Measurements from ENCODE around the gene PTOV1. TPM values are rescaled to one million over a fixed set of nuclear protein-coding genes. Genes with fewer than 3 reads are reported as not detected.

Gene PTOV1
- total and polyA plus RNA-seq, 2 donors = 63.6 to 125 TPM

- 98% methylated on average over 20 of the region's 20 CpGs for WGBS
- no peak for DNase-seq (ENCODE audit: low read depth in 6 of 9, low spot score in 9 of 9)
- no peaks in the 10 kb centered on the region for H3K9me3 ChIP-seq (ENCODE audit: control insufficient read depth in 2 of 2, insufficient read depth in 1 of 2, low read length in 1 of 2)
- H3K27ac ChIP-seq (ENCODE audit: low read depth in 1 of 2, low read length in 1 of 2) = no peak overlapping the region
- H3K4me1 ChIP-seq (ENCODE audit: control insufficient read depth in 2 of 2, insufficient read depth in 2 of 2, low read length in 2 of 2) = no peaks in the 10 kb centered on the region
- H3K4me3 ChIP-seq (ENCODE audit: low read length in 2 of 2) = no peak overlapping the region
- no peaks in the 10 kb centered on the region for H3K27me3 ChIP-seq (ENCODE audit: control insufficient read depth in 2 of 2, insufficient read depth in 1 of 2, low read length in 1 of 2)
- H3K36me3 ChIP-seq (ENCODE audit: control insufficient read depth in 2 of 2, insufficient read depth in 2 of 2, low read length in 1 of 2) = peaks cover 87 to 93% of the 10 kb centered on the region in 2 donors
Observed at GRCh38 chr19:49836176-49837008, 14.6 kb upstream of the PTOV1 start.

GRCh38 chr19:49837009-49837310, 14.0 kb upstream of the PTOV1 start:
- Histone ChIP-seq H3K4me1 (ENCODE audit: control insufficient read depth in 2 of 2, insufficient read depth in 2 of 2, low read length in 2 of 2) (no peaks in the 10 kb centered on the region), H3K9me3 (ENCODE audit: control insufficient read depth in 2 of 2, insufficient read depth in 1 of 2, low read length in 1 of 2) (no peaks in the 10 kb centered on the region), H3K27ac (ENCODE audit: low read depth in 1 of 2, low read length in 1 of 2) (no peak overlapping the region), H3K36me3 (ENCODE audit: control insufficient read depth in 2 of 2, insufficient read depth in 2 of 2, low read length in 1 of 2) (peaks cover 82 to 88% of the 10 kb centered on the region in 2 donors), H3K4me3 (ENCODE audit: low read length in 2 of 2) (no peak overlapping the region), H3K27me3 (ENCODE audit: control insufficient read depth in 2 of 2, insufficient read depth in 1 of 2, low read length in 1 of 2) (no peaks in the 10 kb centered on the region)
- DNase-seq (ENCODE audit: low read depth in 6 of 9, low spot score in 9 of 9) = no peak
- over 99% methylated on average over 5 of the region's 5 CpGs for WGBS

DNA sequence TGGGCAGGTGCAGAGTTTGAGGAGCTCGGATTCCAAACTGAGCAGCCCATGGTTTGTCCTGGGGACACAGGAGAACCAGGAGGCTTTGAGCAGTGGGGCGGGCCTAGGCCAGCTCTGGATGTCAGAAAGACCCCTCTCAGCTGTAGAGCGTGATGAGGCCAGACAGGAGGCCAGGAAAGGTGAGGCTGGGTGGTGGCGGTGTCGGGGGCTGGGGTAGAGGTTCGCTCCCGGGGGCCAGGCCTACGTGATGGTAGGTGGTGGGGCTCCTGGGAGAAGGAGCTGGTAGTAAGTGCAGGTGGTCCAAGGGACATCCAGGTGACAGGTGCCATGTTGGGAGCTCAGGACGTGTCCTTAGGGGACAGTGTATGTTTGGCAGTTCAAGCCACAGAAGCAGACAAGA, 13.5 kb upstream of the PTOV1 start:
- peaks cover 77 to 83% of the 10 kb centered on the region in 2 donors for H3K36me3 ChIP-seq (ENCODE audit: control insufficient read depth in 2 of 2, insufficient read depth in 2 of 2, low read length in 1 of 2)
- DNase-seq (ENCODE audit: low read depth in 6 of 9, low spot score in 9 of 9) = no peak
- H3K27ac ChIP-seq (ENCODE audit: low read depth in 1 of 2, low read length in 1 of 2) = no peak overlapping the region
- H3K4me3 ChIP-seq (ENCODE audit: low read length in 2 of 2) = no peak overlapping the region
- H3K4me1 ChIP-seq (ENCODE audit: control insufficient read depth in 2 of 2, insufficient read depth in 2 of 2, low read length in 2 of 2) = no peaks in the 10 kb centered on the region
- no peaks in the 10 kb centered on the region for H3K27me3 ChIP-seq (ENCODE audit: control insufficient read depth in 2 of 2, insufficient read depth in 1 of 2, low read length in 1 of 2)
- WGBS = 98% methylated on average over 9 of the region's 9 CpGs
- no peaks in the 10 kb centered on the region for H3K9me3 ChIP-seq (ENCODE audit: control insufficient read depth in 2 of 2, insufficient read depth in 1 of 2, low read length in 1 of 2)

- Histone ChIP-seq H3K4me1 (ENCODE audit: control insufficient read depth in 2 of 2, insufficient read depth in 2 of 2, low read length in 2 of 2) (no peaks in the 10 kb centered on the region), H3K36me3 (ENCODE audit: control insufficient read depth in 2 of 2, insufficient read depth in 2 of 2, low read length in 1 of 2) (peaks cover 66 to 67% of the 10 kb centered on the region in 2 donors), H3K4me3 (ENCODE audit: low read length in 2 of 2) (no peak overlapping the region), H3K9me3 (ENCODE audit: control insufficient read depth in 2 of 2, insufficient read depth in 1 of 2, low read length in 1 of 2) (no peaks in the 10 kb centered on the region), H3K27me3 (ENCODE audit: control insufficient read depth in 2 of 2, insufficient read depth in 1 of 2, low read length in 1 of 2) (no peaks in the 10 kb centered on the region), H3K27ac (ENCODE audit: low read depth in 1 of 2, low read length in 1 of 2) (no peak overlapping the region)
- 97% methylated on average over 18 of the region's 18 CpGs for WGBS
- no peak for DNase-seq (ENCODE audit: low read depth in 6 of 9, low spot score in 9 of 9)
Observed at GRCh38 chr19:49838885-49839588, 11.9 kb upstream of the PTOV1 start.

DNA sequence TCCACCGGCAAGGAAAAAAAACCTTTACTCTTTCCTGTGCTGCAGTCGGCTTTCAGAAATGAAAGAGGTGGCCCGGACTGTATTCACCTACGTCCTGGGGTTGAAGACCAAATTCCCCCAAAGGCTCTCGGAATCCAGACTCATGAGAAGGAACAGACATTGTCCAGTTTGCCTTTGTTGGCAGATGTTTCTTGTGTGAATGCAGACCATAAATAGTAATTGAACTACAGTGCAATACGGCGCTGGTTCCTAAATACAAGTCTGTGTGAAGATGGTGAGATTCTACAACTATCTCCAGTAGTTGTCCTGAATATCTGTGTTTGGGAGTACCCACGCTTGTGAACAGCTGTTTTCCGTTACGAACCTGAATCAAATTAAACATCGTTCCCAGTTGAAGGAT, 11.2 kb upstream of the PTOV1 start:
- DNase-seq (ENCODE audit: low read depth in 6 of 9, low spot score in 9 of 9) = no peak
- Histone ChIP-seq H3K36me3 (ENCODE audit: control insufficient read depth in 2 of 2, insufficient read depth in 2 of 2, low read length in 1 of 2) (peaks cover 60% of the 10 kb centered on the region in 2 donors), H3K27me3 (ENCODE audit: control insufficient read depth in 2 of 2, insufficient read depth in 1 of 2, low read length in 1 of 2) (no peaks in the 10 kb centered on the region), H3K4me1 (ENCODE audit: control insufficient read depth in 2 of 2, insufficient read depth in 2 of 2, low read length in 2 of 2) (no peaks in the 10 kb centered on the region), H3K27ac (ENCODE audit: low read depth in 1 of 2, low read length in 1 of 2) (no peak overlapping the region), H3K4me3 (ENCODE audit: low read length in 2 of 2) (no peak overlapping the region), H3K9me3 (ENCODE audit: control insufficient read depth in 2 of 2, insufficient read depth in 1 of 2, low read length in 1 of 2) (no peaks in the 10 kb centered on the region)
- 98% methylated on average over 11 of the region's 11 CpGs for WGBS

- H3K27me3 ChIP-seq (ENCODE audit: control insufficient read depth in 2 of 2, insufficient read depth in 1 of 2, low read length in 1 of 2) = no peaks in the 10 kb centered on the region
- no peaks in the 10 kb centered on the region for H3K9me3 ChIP-seq (ENCODE audit: control insufficient read depth in 2 of 2, insufficient read depth in 1 of 2, low read length in 1 of 2)
- DNase-seq (ENCODE audit: low read depth in 6 of 9, low spot score in 9 of 9) = no peak
- H3K4me3 ChIP-seq (ENCODE audit: low read length in 2 of 2) = no peak overlapping the region
- 93% methylated on average over 11 of the region's 11 CpGs for WGBS
- peaks cover 54% of the 10 kb centered on the region in 2 donors for H3K36me3 ChIP-seq (ENCODE audit: control insufficient read depth in 2 of 2, insufficient read depth in 2 of 2, low read length in 1 of 2)
- no peaks in the 10 kb centered on the region for H3K4me1 ChIP-seq (ENCODE audit: control insufficient read depth in 2 of 2, insufficient read depth in 2 of 2, low read length in 2 of 2)
- H3K27ac ChIP-seq (ENCODE audit: low read depth in 1 of 2, low read length in 1 of 2) = no peak overlapping the region
Observed at GRCh38 chr19:49840321-49840720, 10.6 kb upstream of the PTOV1 start.

DNA sequence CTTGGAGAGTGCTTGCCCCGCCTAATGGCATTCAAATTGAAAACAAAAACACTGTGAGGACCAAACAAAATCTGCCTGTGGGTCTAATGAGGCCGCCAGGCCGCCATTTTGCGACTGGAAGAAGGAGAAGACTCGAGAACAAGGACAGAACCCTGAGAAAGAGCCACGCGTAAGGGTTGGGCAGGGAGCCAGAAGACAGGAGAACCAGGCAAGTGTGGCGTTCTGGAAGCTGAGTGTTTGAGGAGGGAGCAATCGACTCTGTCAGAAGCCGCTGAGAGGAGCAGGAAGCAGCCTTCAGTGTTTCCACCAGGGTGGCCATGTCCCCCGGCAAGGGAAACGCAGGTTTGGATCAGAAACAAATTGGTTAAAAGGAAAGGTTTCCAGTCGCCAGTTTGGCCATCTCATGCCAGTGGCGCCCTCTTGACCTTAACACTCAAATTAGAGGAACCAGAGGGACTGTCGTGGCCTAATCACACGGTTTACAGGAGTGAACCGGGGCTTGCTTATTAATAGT, 10.2 kb upstream of the PTOV1 start:
- DNase-seq (ENCODE audit: low read depth in 6 of 9, low spot score in 9 of 9) = no peak
- 96% methylated on average over 17 of the region's 17 CpGs for WGBS
- no peaks in the 10 kb centered on the region for H3K9me3 ChIP-seq (ENCODE audit: control insufficient read depth in 2 of 2, insufficient read depth in 1 of 2, low read length in 1 of 2)
- H3K36me3 ChIP-seq (ENCODE audit: control insufficient read depth in 2 of 2, insufficient read depth in 2 of 2, low read length in 1 of 2) = peaks cover 49% of the 10 kb centered on the region in 2 donors
- H3K27me3 ChIP-seq (ENCODE audit: control insufficient read depth in 2 of 2, insufficient read depth in 1 of 2, low read length in 1 of 2) = no peaks in the 10 kb centered on the region
- H3K4me1 ChIP-seq (ENCODE audit: control insufficient read depth in 2 of 2, insufficient read depth in 2 of 2, low read length in 2 of 2) = peaks cover 0 to under 1% of the 10 kb centered on the region in 2 donors
- H3K27ac ChIP-seq (ENCODE audit: low read depth in 1 of 2, low read length in 1 of 2) = no peak overlapping the region
- no peak overlapping the region for H3K4me3 ChIP-seq (ENCODE audit: low read length in 2 of 2)

- Histone ChIP-seq H3K36me3 (ENCODE audit: control insufficient read depth in 2 of 2, insufficient read depth in 2 of 2, low read length in 1 of 2) (peaks cover 25 to 27% of the 10 kb centered on the region in 2 donors), H3K4me3 (ENCODE audit: low read length in 2 of 2) (no peak overlapping the region), H3K27ac (ENCODE audit: low read depth in 1 of 2, low read length in 1 of 2) (no peak overlapping the region), H3K4me1 (ENCODE audit: control insufficient read depth in 2 of 2, insufficient read depth in 2 of 2, low read length in 2 of 2) (peaks cover 0 to 3% of the 10 kb centered on the region in 2 donors), H3K9me3 (ENCODE audit: control insufficient read depth in 2 of 2, insufficient read depth in 1 of 2, low read length in 1 of 2) (no peaks in the 10 kb centered on the region), H3K27me3 (ENCODE audit: control insufficient read depth in 2 of 2, insufficient read depth in 1 of 2, low read length in 1 of 2) (no peaks in the 10 kb centered on the region)
- no peak for DNase-seq (ENCODE audit: low read depth in 6 of 9, low spot score in 9 of 9)
- 94% methylated on average over 3 of the region's 3 CpGs for WGBS
Observed at GRCh38 chr19:49843265-49843664, 7.7 kb upstream of the PTOV1 start.

All from thymus (tissue), 11 donors.